Sigmoid colon (tissue), 4 donors: ENCODE measurements around the gene SORT1.

Experiments
- CTCF ChIP-seq, 4 experiments: fragments of 450-650 bp in 3 of 4; fragments of 200-600 bp in 1 of 4; IDR thresholded peaks; one replicate each; pipeline ENCODE4 v1.5.1; 2016 to 2019; ENCODE audit warnings: antibody characterized with exemption in 4 of 4, mild to moderate bottlenecking in 3 of 4, moderate library complexity in 2 of 4
- EP300 ChIP-seq, 4 donors: sonication (generic); formaldehyde crosslinking; IDR thresholded peaks; one replicate each; pipeline ENCODE4 v1.6.1; 2017; ENCODE audit warnings: antibody characterized with exemption in 4 of 4

DNA sequence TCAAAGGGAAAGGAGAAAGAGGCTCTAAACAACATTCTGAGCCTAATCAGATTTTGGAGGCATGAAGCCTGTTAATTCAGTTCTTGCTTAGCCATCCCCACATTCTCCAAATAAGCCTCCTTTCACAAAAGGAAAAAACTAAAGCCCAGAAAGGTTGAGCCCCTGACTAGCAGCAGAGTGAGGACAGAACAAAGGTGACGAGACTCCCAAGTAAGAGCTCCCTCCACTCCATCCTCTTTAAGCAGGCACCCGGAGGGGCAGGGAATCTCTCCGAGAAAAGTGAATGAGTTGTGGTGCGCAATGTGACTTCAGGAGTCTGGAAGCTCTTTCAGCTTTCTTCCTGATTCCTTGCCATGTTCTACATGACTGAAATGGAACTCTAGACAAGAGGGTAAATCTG lies 47.5 kb downstream of the SORT1 start:
- TF ChIP-seq CTCF (IDR thresholded peaks at IDR 0.05) (no peak), EP300 (IDR thresholded peaks at IDR 0.05) (no peak)
